HL-60 (cell line): ENCODE results near the gene PPARGC1A.

Experiments
- CTCF ChIP-seq: IDR thresholded peaks from one replicate; pipeline ENCODE4 v1.5.1; 2011; ENCODE audit warnings: low read length, control low read depth, inconsistent platforms; ENCODE audit not compliant: insufficient read depth
- GABPA ChIP-seq: IDR thresholded peaks from 2 replicates; pipeline ENCODE4 v1.6.1; 2012; ENCODE audit warnings: low read depth
- POLR2AphosphoS5 ChIP-seq: IDR thresholded peaks from 2 replicates; pipeline ENCODE4 v1.6.1; 2012; ENCODE audit warnings: low read depth
- REST ChIP-seq: IDR thresholded peaks from 2 replicates; pipeline ENCODE4 v1.6.1; 2012; ENCODE audit warnings: low read depth; ENCODE audit not compliant: insufficient replicate concordance
- SPI1 ChIP-seq: IDR thresholded peaks from 2 replicates; pipeline ENCODE4 v1.6.1; 2012; ENCODE audit warnings: low read depth, mild to moderate bottlenecking, borderline replicate concordance

GRCh38 chr4:23882976-23883531 lies 6.8 kb downstream of the PPARGC1A start:
- TF ChIP-seq CTCF (no peak), SPI1 (no peak), REST (no peak), POLR2AphosphoS5 (no peak), GABPA (no peak)
